Measurements from ENCODE around the gene SLC19A1.

Gene SLC19A1

GRCh38 chr21:45457161-45457831 lies 84.9 kb downstream of the SLC19A1 start:
- peaks cover 25% of the 10 kb centered on the region for H3K4me1 ChIP-seq (ENCODE audit: control insufficient read depth, insufficient read depth, low read length)
- no peak overlapping the region for H3K9ac ChIP-seq (ENCODE audit: low read length in 2 of 2)
- H3K27ac ChIP-seq (ENCODE audit: low read length): no peak overlapping the region

GRCh38 chr21:45456584-45457160 lies 85.6 kb downstream of the SLC19A1 start:
- no peak overlapping the region for H3K27ac ChIP-seq (ENCODE audit: low read length)
- H3K9ac ChIP-seq (ENCODE audit: low read length in 2 of 2): no peak overlapping the region
- H3K36me3 ChIP-seq (ENCODE audit: control insufficient read depth in 2 of 2, insufficient read depth in 2 of 2, low read length in 2 of 2): no peaks in the 10 kb centered on the region

More at GRCh38 chr21:45457161-45457831, 84.9 kb downstream of the SLC19A1 start:
- Histone ChIP-seq H3K36me3 (ENCODE audit: control insufficient read depth in 2 of 2, insufficient read depth in 2 of 2, low read length in 2 of 2) (no peaks in the 10 kb centered on the region), H3K9me3 (ENCODE audit: control insufficient read depth in 2 of 2, low read length in 2 of 2) (peaks cover 0 to 6% of the 10 kb centered on the region in 2 donors), H3K4me3 (ENCODE audit: low read length in 2 of 2) (no peak overlapping the region), H3K27me3 (ENCODE audit: control insufficient read depth in 1 of 2, insufficient read depth in 2 of 2, low read length in 2 of 2) (no peaks in the 10 kb centered on the region)

GRCh38 chr21:45455674-45456583 lies 86.3 kb downstream of the SLC19A1 start:
- Histone ChIP-seq H3K9ac (ENCODE audit: low read length in 2 of 2) (no peak overlapping the region), H3K4me1 (ENCODE audit: control insufficient read depth, insufficient read depth, low read length) (peaks cover 25% of the 10 kb centered on the region), H3K27ac (ENCODE audit: low read length) (no peak overlapping the region), H3K9me3 (ENCODE audit: control insufficient read depth in 2 of 2, low read length in 2 of 2) (no peaks in the 10 kb centered on the region), H3K27me3 (ENCODE audit: control insufficient read depth in 1 of 2, insufficient read depth in 2 of 2, low read length in 2 of 2) (no peaks in the 10 kb centered on the region), H3K4me3 (ENCODE audit: low read length in 2 of 2) (peak overlapping the region; percentile 17 to 66), H3K36me3 (ENCODE audit: control insufficient read depth in 2 of 2, insufficient read depth in 2 of 2, low read length in 2 of 2) (no peaks in the 10 kb centered on the region)

More at GRCh38 chr21:45456584-45457160, 85.6 kb downstream of the SLC19A1 start:
- peak overlapping the region in 1 of 2 donors; percentile 29 for H3K4me3 ChIP-seq (ENCODE audit: low read length in 2 of 2)
- peaks cover 0 to 6% of the 10 kb centered on the region in 2 donors for H3K9me3 ChIP-seq (ENCODE audit: control insufficient read depth in 2 of 2, low read length in 2 of 2)
- peaks cover 25% of the 10 kb centered on the region for H3K4me1 ChIP-seq (ENCODE audit: control insufficient read depth, insufficient read depth, low read length)
- H3K27me3 ChIP-seq (ENCODE audit: control insufficient read depth in 1 of 2, insufficient read depth in 2 of 2, low read length in 2 of 2): no peaks in the 10 kb centered on the region

- no peak overlapping the region for H3K9ac ChIP-seq (ENCODE audit: low read length in 2 of 2)
These were observed 87.1 kb downstream of the SLC19A1 start for GRCh38 chr21:45454926-45455673.

GRCh38 chr21:45454060-45454925 lies 87.9 kb downstream of the SLC19A1 start:
- no peak overlapping the region for H3K9ac ChIP-seq (ENCODE audit: low read length in 2 of 2)
- no peaks in the 10 kb centered on the region for H3K9me3 ChIP-seq (ENCODE audit: control insufficient read depth in 2 of 2, low read length in 2 of 2)
- no peak overlapping the region for H3K27ac ChIP-seq (ENCODE audit: low read length)
- no peaks in the 10 kb centered on the region for H3K36me3 ChIP-seq (ENCODE audit: control insufficient read depth in 2 of 2, insufficient read depth in 2 of 2, low read length in 2 of 2)
- no peak overlapping the region for H3K4me3 ChIP-seq (ENCODE audit: low read length in 2 of 2)
- no peaks in the 10 kb centered on the region for H3K27me3 ChIP-seq (ENCODE audit: control insufficient read depth in 1 of 2, insufficient read depth in 2 of 2, low read length in 2 of 2)
- peaks cover 25% of the 10 kb centered on the region for H3K4me1 ChIP-seq (ENCODE audit: control insufficient read depth, insufficient read depth, low read length)

More at GRCh38 chr21:45454926-45455673, 87.1 kb downstream of the SLC19A1 start:
- Histone ChIP-seq H3K27ac (ENCODE audit: low read length) (no peak overlapping the region), H3K27me3 (ENCODE audit: control insufficient read depth in 1 of 2, insufficient read depth in 2 of 2, low read length in 2 of 2) (no peaks in the 10 kb centered on the region), H3K9me3 (ENCODE audit: control insufficient read depth in 2 of 2, low read length in 2 of 2) (no peaks in the 10 kb centered on the region), H3K36me3 (ENCODE audit: control insufficient read depth in 2 of 2, insufficient read depth in 2 of 2, low read length in 2 of 2) (no peaks in the 10 kb centered on the region), H3K4me3 (ENCODE audit: low read length in 2 of 2) (peak overlapping the region; percentile 17 to 66), H3K4me1 (ENCODE audit: control insufficient read depth, insufficient read depth, low read length) (peaks cover 25% of the 10 kb centered on the region)

GRCh38 chr21:45453308-45453950 lies 88.8 kb downstream of the SLC19A1 start:
- no peak overlapping the region for H3K9ac ChIP-seq (ENCODE audit: low read length in 2 of 2)
- no peak overlapping the region for H3K4me3 ChIP-seq (ENCODE audit: low read length in 2 of 2)
- no peaks in the 10 kb centered on the region for H3K9me3 ChIP-seq (ENCODE audit: control insufficient read depth in 2 of 2, low read length in 2 of 2)
- H3K27me3 ChIP-seq (ENCODE audit: control insufficient read depth in 1 of 2, insufficient read depth in 2 of 2, low read length in 2 of 2): no peaks in the 10 kb centered on the region
- H3K27ac ChIP-seq (ENCODE audit: low read length): no peak overlapping the region
- H3K4me1 ChIP-seq (ENCODE audit: control insufficient read depth, insufficient read depth, low read length): peaks cover 21% of the 10 kb centered on the region
- H3K36me3 ChIP-seq (ENCODE audit: control insufficient read depth in 2 of 2, insufficient read depth in 2 of 2, low read length in 2 of 2): no peaks in the 10 kb centered on the region

- Histone ChIP-seq H3K9ac (ENCODE audit: low read length in 2 of 2) (no peak overlapping the region), H3K27me3 (ENCODE audit: control insufficient read depth in 1 of 2, insufficient read depth in 2 of 2, low read length in 2 of 2) (peaks cover 0 to 2% of the 10 kb centered on the region in 2 donors), H3K36me3 (ENCODE audit: control insufficient read depth in 2 of 2, insufficient read depth in 2 of 2, low read length in 2 of 2) (no peaks in the 10 kb centered on the region), H3K4me1 (ENCODE audit: control insufficient read depth, insufficient read depth, low read length) (peaks cover 21% of the 10 kb centered on the region), H3K9me3 (ENCODE audit: control insufficient read depth in 2 of 2, low read length in 2 of 2) (no peaks in the 10 kb centered on the region), H3K27ac (ENCODE audit: low read length) (no peak overlapping the region), H3K4me3 (ENCODE audit: low read length in 2 of 2) (no peak overlapping the region)
These were observed 89.4 kb downstream of the SLC19A1 start for GRCh38 chr21:45452696-45453307.

GRCh38 chr21:45451771-45452182 lies 90.5 kb downstream of the SLC19A1 start:
- no peak overlapping the region for H3K27ac ChIP-seq (ENCODE audit: low read length)
- no peak overlapping the region for H3K9ac ChIP-seq (ENCODE audit: low read length in 2 of 2)

GRCh38 chr21:45451091-45451740 lies 91.0 kb downstream of the SLC19A1 start:
- peaks cover 0 to 3% of the 10 kb centered on the region in 2 donors for H3K27me3 ChIP-seq (ENCODE audit: control insufficient read depth in 1 of 2, insufficient read depth in 2 of 2, low read length in 2 of 2)
- peaks cover 0 to 4% of the 10 kb centered on the region in 2 donors for H3K9me3 ChIP-seq (ENCODE audit: control insufficient read depth in 2 of 2, low read length in 2 of 2)
- H3K4me3 ChIP-seq (ENCODE audit: low read length in 2 of 2): no peak overlapping the region
- no peak overlapping the region for H3K9ac ChIP-seq (ENCODE audit: low read length in 2 of 2)
- peaks cover 15% of the 10 kb centered on the region for H3K4me1 ChIP-seq (ENCODE audit: control insufficient read depth, insufficient read depth, low read length)
- H3K36me3 ChIP-seq (ENCODE audit: control insufficient read depth in 2 of 2, insufficient read depth in 2 of 2, low read length in 2 of 2): no peaks in the 10 kb centered on the region
- H3K27ac ChIP-seq (ENCODE audit: low read length): no peak overlapping the region

More at GRCh38 chr21:45451771-45452182, 90.5 kb downstream of the SLC19A1 start:
- H3K36me3 ChIP-seq (ENCODE audit: control insufficient read depth in 2 of 2, insufficient read depth in 2 of 2, low read length in 2 of 2): no peaks in the 10 kb centered on the region
- H3K9me3 ChIP-seq (ENCODE audit: control insufficient read depth in 2 of 2, low read length in 2 of 2): peaks cover 0 to 2% of the 10 kb centered on the region in 2 donors
- H3K27me3 ChIP-seq (ENCODE audit: control insufficient read depth in 1 of 2, insufficient read depth in 2 of 2, low read length in 2 of 2): peaks cover 0 to 3% of the 10 kb centered on the region in 2 donors
- peaks cover 15% of the 10 kb centered on the region for H3K4me1 ChIP-seq (ENCODE audit: control insufficient read depth, insufficient read depth, low read length)
- no peak overlapping the region for H3K4me3 ChIP-seq (ENCODE audit: low read length in 2 of 2)

All from stomach smooth muscle (tissue), 2 donors.